Measurements from ENCODE around the gene AP1S3.

The AP1S3 gene

DNA sequence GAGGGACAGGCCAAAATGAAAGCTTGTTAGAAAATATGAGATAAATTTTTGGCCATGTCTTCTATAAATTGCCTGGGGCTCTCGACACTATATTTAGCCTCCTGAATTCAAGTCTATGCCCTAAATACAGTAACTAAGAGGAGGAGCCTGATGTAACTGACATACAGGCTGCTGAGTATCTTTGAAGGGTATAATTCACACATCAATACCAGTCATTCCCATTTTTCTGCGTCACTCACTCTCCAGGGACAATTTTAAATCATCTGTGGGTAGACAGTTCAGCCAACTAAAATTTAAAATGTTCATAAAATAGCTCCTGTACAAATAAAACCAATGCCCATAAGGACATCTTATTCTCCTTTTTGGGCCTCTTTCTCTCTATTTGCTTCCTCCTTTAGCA lies 105.9 kb downstream of the AP1S3 start:
- DNase-seq (ENCODE audit: low spot score) = no peak
- TF ChIP-seq, protein P1, sequence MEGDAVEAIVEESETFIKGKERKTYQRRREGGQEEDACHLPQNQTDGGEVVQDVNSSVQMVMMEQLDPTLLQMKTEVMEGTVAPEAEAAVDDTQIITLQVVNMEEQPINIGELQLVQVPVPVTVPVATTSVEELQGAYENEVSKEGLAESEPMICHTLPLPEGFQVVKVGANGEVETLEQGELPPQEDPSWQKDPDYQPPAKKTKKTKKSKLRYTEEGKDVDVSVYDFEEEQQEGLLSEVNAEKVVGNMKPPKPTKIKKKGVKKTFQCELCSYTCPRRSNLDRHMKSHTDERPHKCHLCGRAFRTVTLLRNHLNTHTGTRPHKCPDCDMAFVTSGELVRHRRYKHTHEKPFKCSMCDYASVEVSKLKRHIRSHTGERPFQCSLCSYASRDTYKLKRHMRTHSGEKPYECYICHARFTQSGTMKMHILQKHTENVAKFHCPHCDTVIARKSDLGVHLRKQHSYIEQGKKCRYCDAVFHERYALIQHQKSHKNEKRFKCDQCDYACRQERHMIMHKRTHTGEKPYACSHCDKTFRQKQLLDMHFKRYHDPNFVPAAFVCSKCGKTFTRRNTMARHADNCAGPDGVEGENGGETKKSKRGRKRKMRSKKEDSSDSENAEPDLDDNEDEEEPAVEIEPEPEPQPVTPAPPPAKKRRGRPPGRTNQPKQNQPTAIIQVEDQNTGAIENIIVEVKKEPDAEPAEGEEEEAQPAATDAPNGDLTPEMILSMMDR (IDR thresholded peaks at IDR 0.05; ENCODE audit: extremely low read depth, missing control alignments) = no peak

DNA sequence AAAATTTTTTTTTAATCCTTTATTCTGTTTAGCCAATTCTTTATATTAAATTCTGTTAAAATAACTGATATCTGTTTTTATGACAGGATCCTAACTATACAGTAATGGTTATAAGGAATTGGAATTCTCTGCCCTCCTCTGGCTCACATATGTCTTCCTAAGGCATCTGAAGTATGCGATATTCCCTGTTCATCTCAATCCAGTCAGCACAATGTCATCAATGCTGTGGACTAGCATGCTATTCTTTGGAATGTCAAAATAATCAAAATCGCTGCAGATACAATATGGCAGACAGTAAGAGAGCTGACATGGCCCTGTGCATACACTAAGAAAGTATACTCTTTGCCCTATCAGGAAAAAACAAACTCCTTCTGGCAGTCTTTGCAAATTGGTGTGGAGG lies 107.6 kb downstream of the AP1S3 start:
- TF ChIP-seq, protein P1 (IDR thresholded peaks at IDR 0.05; ENCODE audit: extremely low read depth, missing control alignments) = no peak
- no peak for DNase-seq (ENCODE audit: low spot score)

DNA sequence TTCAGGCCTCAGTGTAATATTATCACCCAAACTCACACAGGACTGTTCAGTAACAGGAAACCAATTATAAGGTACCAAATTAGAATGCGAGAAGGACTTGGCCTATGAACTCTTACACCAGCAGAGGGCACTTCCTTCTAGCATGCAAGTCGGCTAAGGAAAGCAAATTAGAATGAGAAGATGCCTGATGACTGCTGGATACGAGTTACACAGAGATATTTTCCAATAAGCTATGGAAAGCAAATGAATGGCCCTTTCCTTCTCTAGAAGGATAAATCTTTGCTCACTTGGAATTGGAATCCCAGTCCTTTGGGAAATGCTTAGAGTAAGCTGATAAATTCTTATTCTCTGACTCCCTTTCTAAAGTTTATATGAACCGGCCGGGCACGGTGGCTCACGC lies 109.8 kb downstream of the AP1S3 start:
- TF ChIP-seq, protein P1 (IDR thresholded peaks at IDR 0.05; ENCODE audit: extremely low read depth, missing control alignments) = peak; percentile 52
- DNase-seq (ENCODE audit: low spot score) = peak; percentile 65

DNA sequence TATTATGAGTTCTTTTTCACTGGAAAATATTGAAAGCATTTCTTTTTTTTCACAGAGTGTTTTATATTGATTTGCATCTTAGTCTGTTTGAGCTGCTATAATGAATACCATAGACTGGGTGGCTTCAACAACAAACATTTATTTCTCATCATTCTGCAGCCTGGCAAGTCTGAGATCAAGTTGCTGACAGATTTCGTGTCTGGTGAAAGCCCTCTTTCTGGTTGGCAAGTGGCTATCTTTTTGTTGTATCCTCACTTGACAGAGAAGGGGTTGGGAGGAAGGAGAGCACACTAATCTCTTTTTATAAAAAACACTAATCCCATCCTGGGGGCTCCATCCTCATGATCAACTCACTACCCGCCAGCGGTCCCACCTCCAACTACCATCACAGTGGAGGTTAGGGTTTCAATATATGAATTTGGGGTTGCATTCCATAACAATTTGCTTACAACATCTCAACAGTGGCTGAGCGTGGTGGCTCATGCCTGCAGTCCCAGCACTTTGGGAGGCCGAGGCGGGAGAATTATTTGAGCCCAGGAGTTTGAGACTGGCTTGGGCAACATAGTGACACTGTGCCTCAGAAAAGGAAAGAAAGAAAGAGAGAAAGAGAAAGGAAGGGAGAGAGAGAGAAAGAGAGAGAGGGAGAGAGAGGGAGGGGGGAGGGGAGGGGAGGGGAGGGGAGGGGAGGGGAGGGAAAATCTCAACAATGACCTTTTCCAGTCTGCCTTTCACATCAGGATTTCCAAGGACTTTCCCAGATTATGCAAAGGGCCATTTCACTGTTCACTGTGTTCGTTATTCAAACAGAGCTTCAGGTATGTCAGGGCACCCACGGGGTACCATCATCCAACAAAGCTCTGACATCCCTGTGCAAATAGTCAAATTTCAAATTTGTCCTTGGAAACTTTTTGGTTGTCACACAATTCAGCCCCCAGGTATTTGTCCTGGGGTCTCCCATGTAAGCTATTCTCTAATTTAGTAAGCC lies 111.1 kb downstream of the AP1S3 start:
- no peak for DNase-seq (ENCODE audit: low spot score)
- TF ChIP-seq, protein P1 (IDR thresholded peaks at IDR 0.05; ENCODE audit: extremely low read depth, missing control alignments) = no peak

DNA sequence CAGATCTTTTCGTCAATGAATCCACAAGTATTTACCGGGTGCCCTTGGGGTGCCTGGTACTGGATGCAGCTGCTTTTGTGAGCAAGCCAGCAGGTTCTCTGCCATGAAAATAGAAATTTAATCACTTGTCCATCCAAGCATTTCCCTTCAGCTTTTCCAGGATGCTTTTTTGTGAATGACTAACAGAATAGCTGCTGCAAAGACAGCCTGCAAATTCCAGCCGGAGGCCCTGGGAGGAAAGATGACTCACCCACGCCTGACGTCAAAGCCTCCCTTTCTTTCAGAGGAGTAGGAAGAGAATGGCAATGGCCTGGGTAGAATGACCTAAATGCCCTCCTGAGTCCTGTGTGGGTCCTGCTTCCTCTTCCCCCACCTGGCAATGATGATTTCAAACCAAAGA lies 111.9 kb downstream of the AP1S3 start:
- TF ChIP-seq, protein P1 (IDR thresholded peaks at IDR 0.05; ENCODE audit: extremely low read depth, missing control alignments) = no peak
- no peak for DNase-seq (ENCODE audit: low spot score)

DNA sequence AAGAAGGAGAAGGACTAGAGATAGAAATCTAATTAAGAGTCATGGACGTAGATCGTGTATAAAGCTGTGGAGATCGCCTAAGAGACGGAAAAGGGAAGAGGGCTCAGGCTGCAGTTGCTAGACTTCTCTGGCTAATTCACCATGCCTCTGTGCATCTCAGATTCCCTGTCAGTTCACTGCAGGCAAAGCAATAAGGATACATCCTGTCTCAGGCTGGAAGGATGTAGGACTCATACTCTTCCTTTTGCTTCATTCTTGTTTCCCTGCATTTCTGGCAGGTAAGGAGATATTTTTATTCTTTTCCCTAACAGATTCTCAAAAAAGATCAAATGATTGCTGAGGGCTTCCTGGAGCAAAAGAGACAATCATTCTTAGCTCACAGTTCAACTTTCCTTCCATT lies 112.5 kb downstream of the AP1S3 start:
- DNase-seq (ENCODE audit: low spot score) = no peak
- TF ChIP-seq, protein P1 (IDR thresholded peaks at IDR 0.05; ENCODE audit: extremely low read depth, missing control alignments) = no peak

DNA sequence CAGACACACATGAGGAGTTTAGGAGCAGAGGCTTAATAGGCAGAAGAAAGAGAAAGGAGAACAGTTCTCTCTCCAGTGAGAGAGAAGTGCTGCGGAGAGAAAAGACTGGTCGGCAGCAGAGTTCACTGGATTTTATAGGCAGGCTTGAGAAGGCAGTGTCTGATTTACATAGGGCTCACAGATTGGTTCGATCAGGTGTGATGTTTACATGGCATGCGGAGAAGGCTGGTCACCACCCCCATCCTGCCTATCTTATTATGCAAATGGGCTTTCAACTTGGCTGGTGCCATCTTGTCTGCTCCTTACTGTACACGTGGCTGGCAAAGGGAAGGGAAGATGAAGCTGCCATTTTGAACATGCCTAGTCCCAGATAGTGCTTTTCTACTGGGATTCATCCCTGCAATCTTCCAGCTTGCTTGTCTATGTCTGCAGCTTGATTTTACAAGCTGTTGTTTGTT lies 113.4 kb downstream of the AP1S3 start:
- TF ChIP-seq, protein P1 (IDR thresholded peaks at IDR 0.05; ENCODE audit: extremely low read depth, missing control alignments) = no peak
- DNase-seq (ENCODE audit: low spot score) = no peak
